Measurements from ENCODE around the gene TXNDC2. TPM values are rescaled to one million over a fixed set of nuclear protein-coding genes. Genes with fewer than 3 reads are reported as not detected.

Gene TXNDC2
- total and polyA plus RNA-seq, 9 of the 15 experiments (the other 6 are each of a cell fraction or from before 2014, with no cell fraction given) = 1.2 to 4.9 (median 2.3) TPM

- TF ChIP-seq E2F5 (CRISPR knock-in tag; IDR thresholded peaks at IDR 0.05) (no peak), KHSRP (IDR thresholded peaks at IDR 0.05) (0 out of 2 replicates have a peak, but pooled peaks have one; percentile 14), HMBOX1 (IDR thresholded peaks at IDR 0.05) (peak; percentile 12; the same call in 1 of the 2 replicates), KAT2B (IDR thresholded peaks at IDR 0.05; ENCODE audit: low read depth, low read length) (no peak), ZHX1 (conservative IDR thresholded peaks at IDR 0.05; ENCODE audit: low read length) (no peak), FOXP1 (CRISPR knock-in tag; IDR thresholded peaks at IDR 0.05) (no peak), ZSCAN32 (CRISPR knock-in tag; IDR thresholded peaks at IDR 0.05) (no peak), FOXO4 (CRISPR knock-in tag; IDR thresholded peaks at IDR 0.05) (no peak), SIN3A (IDR thresholded peaks at IDR 0.05; ENCODE audit: borderline replicate concordance in 2 of 2, control insufficient read depth in 1 of 2, low read depth in 2 of 2, low read length in 2 of 2) (no peak), RBM22 (IDR thresholded peaks at IDR 0.05; ENCODE audit: low read depth, low read length, poor library complexity, severe bottlenecking) (no peak), NCOA1 (IDR thresholded peaks at IDR 0.05; ENCODE audit: low read depth) (no peak), POLR2AphosphoS5 (IDR thresholded peaks at IDR 0.05; ENCODE audit: control insufficient read depth, insufficient read depth, low read depth, low read length) (no peak), EHMT2 (IDR thresholded peaks at IDR 0.05) (no peak), MXI1 (IDR thresholded peaks at IDR 0.05; ENCODE audit: low read depth, low read length) (no peak), ZKSCAN3 (CRISPR knock-in tag; IDR thresholded peaks at IDR 0.05) (no peak), CBX5 (IDR thresholded peaks at IDR 0.05; ENCODE audit: borderline replicate concordance, low read depth) (no peak), ATF2 (CRISPR knock-in tag; IDR thresholded peaks at IDR 0.05) (no peak), ELF4 (CRISPR knock-in tag; IDR thresholded peaks at IDR 0.05) (no peak; the same call in 1 of the 2 replicates), EP400 (IDR thresholded peaks at IDR 0.05) (no peak), HDAC8 (tag; IDR thresholded peaks at IDR 0.05) (no peak), MEF2A (IDR thresholded peaks at IDR 0.05; ENCODE audit: control insufficient read depth, low read depth, low read length) (no peak)
Measured at GRCh38 chr18:9915291-9916076, 29.7 kb downstream of the TXNDC2 start (continued).

Measured in K562 (cell line).